ENCODE results near the gene PLCB1.

DNA sequence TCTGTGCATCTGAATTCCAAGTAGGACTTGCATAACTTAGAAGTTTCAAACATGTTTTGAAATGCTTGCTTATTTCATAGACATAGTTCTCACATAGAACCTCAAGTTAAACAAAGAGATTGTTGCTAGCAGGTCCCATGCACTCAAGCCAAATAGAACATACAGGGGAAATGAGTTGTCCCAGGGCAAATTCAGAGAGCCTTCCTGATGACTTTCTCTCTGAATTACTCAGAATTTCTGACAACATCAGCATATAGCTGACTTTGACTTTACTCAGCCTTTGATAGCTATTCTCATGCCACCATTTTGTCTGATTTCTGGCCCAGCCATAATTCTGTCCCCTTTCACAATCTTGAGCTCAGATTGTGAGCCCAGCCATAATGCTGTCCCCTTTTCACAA is 603.6 kb downstream of the PLCB1 start:
- TF ChIP-seq JUN (IDR thresholded peaks at IDR 0.05; ENCODE audit: borderline replicate concordance, insufficient read depth, insufficient read length, low read depth) (no peak), EZH2 (IDR thresholded peaks at IDR 0.05; ENCODE audit: borderline replicate concordance, low read depth, low read length, severe bottlenecking) (no peak), POLR2A (IDR thresholded peaks at IDR 0.05; ENCODE audit: low read depth, low read length) (no peak), POLR2AphosphoS5 (IDR thresholded peaks at IDR 0.05; ENCODE audit: insufficient read depth, low read depth, low read length) (no peak), MYC (IDR thresholded peaks at IDR 0.05; ENCODE audit: low read depth, low read length) (no peak)
- TF ChIP-seq, protein P1, sequence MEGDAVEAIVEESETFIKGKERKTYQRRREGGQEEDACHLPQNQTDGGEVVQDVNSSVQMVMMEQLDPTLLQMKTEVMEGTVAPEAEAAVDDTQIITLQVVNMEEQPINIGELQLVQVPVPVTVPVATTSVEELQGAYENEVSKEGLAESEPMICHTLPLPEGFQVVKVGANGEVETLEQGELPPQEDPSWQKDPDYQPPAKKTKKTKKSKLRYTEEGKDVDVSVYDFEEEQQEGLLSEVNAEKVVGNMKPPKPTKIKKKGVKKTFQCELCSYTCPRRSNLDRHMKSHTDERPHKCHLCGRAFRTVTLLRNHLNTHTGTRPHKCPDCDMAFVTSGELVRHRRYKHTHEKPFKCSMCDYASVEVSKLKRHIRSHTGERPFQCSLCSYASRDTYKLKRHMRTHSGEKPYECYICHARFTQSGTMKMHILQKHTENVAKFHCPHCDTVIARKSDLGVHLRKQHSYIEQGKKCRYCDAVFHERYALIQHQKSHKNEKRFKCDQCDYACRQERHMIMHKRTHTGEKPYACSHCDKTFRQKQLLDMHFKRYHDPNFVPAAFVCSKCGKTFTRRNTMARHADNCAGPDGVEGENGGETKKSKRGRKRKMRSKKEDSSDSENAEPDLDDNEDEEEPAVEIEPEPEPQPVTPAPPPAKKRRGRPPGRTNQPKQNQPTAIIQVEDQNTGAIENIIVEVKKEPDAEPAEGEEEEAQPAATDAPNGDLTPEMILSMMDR (IDR thresholded peaks at IDR 0.05; ENCODE audit: extremely low read depth in 1 of 2, insufficient read depth in 1 of 2, low read depth in 1 of 2, low read length in 2 of 2), result no peak
- TF ChIP-seq, protein P2, sequence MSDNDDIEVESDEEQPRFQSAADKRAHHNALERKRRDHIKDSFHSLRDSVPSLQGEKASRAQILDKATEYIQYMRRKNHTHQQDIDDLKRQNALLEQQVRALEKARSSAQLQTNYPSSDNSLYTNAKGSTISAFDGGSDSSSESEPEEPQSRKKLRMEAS (IDR thresholded peaks at IDR 0.05; ENCODE audit: insufficient read depth, insufficient read length), result no peak
